Bronchial epithelial cell (primary cell): ENCODE data around the gene ATP5F1D. TPM values are rescaled to one million over a fixed set of nuclear protein-coding genes. Genes with fewer than 3 reads are reported as not detected.
A peak's percentile ranks its signal among the peaks of the same experiment; 100 is the strongest.

Experiments used
- DNase-seq: peaks from one replicate; pipeline ENCODE4 v3.0.0-alpha.2; 2010; ENCODE audit warnings: low read depth
- FAIRE-seq: peaks from 2 replicates; lab custom pipeline; 2011; peaks lifted over from hg19 to GRCh38; lab: Jason Lieb, UNC
- H3K27me3 ChIP-seq: 2 replicates; pipeline ENCODE4 v1.5.1; 2011; ENCODE audit warnings: low read length; ENCODE audit not compliant: control insufficient read depth, insufficient read depth
- H3K36me3 ChIP-seq: 2 replicates; pipeline ENCODE4 v1.5.1; 2011; ENCODE audit warnings: low read length; ENCODE audit not compliant: control insufficient read depth, insufficient read depth
- H3K4me3 ChIP-seq: 2 replicates; pipeline ENCODE4 v1.5.1; 2011; ENCODE audit warnings: mild to moderate bottlenecking, low read depth, low read length, control low read depth
- CTCF ChIP-seq: IDR thresholded peaks from 2 replicates; pipeline ENCODE4 v1.5.1; 2011; ENCODE audit warnings: mild to moderate bottlenecking, moderate library complexity, low read length, control low read depth, inconsistent platforms; ENCODE audit not compliant: insufficient read depth, severe bottlenecking
- total RNA-seq: library from RNA; depleted of rRNA; stranded (reverse); fragments of >200 nt; gene quantifications from 2 replicates; pipeline ENCODE4 v1.2.1, GENCODE V29; 2014

ATP5F1D gene
- total RNA-seq, 1 donor from 2014 or later = 8.7 TPM

- H3K36me3 ChIP-seq = no peaks in the 10 kb centered on the region
- no peak for FAIRE-seq
- DNase-seq = no peak
- TF ChIP-seq CTCF = no peak
- no peaks in the 10 kb centered on the region for H3K27me3 ChIP-seq
- peak overlapping the region; percentile 75 for H3K4me3 ChIP-seq
Measured at GRCh38 chr19:1262623-1263123, 21.1 kb downstream of the ATP5F1D start.

DNA sequence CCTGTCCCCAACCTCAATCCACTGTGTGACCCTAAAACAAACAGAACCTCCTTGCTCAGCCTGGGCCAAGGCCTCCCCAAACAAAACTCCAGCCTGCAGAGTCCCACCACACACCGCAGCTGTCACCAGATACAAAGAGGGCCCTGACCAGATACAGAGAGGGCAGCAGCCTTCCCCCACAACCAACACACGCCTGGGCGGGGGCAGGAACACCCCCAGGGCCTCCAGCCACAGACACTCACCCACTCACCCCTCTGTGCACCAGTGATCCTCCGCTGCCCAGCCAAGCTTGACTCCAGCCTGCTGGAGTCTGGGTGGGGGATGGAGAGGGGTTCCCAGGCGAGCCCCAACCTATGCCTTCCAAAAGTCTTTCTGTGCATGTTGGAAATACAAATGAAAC, 21.6 kb downstream of the ATP5F1D start:
- no peak for FAIRE-seq
- H3K4me3 ChIP-seq = no peak overlapping the region

GRCh38 chr19:1264801-1265614, 23.5 kb downstream of the ATP5F1D start:
- TF ChIP-seq CTCF = no peak
- peak; percentile 70 for DNase-seq
- FAIRE-seq = no peak
- Histone ChIP-seq H3K27me3 (no peaks in the 10 kb centered on the region), H3K4me3 (no peak overlapping the region), H3K36me3 (no peaks in the 10 kb centered on the region)

More for the DNA sequence above, 21.6 kb downstream of the ATP5F1D start:
- H3K36me3 ChIP-seq = no peaks in the 10 kb centered on the region
- TF ChIP-seq CTCF = no peak
- H3K27me3 ChIP-seq = no peaks in the 10 kb centered on the region
- DNase-seq = no peak

DNA sequence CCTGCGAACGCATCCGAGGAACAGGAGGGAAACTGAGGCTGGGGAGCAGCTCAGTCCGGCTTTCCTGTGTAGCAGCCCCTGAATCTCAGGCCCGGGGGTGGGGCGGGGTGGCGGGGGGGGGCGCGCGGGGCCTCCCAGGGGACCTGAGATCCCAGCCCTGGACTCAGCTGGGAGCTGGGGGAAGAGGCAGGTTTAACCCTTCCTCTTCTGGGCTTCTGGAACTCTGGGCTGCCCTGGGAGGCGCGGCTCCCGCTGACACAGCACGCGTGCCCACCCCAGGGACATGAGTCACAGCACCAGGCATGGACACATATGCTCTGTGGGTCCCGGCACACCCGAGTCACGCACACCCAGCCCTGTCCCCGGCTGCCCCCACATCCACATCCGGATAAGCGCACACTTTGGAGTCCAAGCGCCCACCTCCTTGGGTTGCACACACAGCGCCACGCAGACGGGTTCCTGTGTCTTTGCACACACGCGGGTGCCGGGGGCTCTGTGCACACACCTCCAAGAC, 24.1 kb downstream of the ATP5F1D start:
- DNase-seq (no peak), FAIRE-seq (no peak)
- no peak for TF ChIP-seq CTCF
- Histone ChIP-seq H3K27me3 (no peaks in the 10 kb centered on the region), H3K4me3 (peak overlapping the region; percentile 46), H3K36me3 (peaks cover 2% of the 10 kb centered on the region)

DNA sequence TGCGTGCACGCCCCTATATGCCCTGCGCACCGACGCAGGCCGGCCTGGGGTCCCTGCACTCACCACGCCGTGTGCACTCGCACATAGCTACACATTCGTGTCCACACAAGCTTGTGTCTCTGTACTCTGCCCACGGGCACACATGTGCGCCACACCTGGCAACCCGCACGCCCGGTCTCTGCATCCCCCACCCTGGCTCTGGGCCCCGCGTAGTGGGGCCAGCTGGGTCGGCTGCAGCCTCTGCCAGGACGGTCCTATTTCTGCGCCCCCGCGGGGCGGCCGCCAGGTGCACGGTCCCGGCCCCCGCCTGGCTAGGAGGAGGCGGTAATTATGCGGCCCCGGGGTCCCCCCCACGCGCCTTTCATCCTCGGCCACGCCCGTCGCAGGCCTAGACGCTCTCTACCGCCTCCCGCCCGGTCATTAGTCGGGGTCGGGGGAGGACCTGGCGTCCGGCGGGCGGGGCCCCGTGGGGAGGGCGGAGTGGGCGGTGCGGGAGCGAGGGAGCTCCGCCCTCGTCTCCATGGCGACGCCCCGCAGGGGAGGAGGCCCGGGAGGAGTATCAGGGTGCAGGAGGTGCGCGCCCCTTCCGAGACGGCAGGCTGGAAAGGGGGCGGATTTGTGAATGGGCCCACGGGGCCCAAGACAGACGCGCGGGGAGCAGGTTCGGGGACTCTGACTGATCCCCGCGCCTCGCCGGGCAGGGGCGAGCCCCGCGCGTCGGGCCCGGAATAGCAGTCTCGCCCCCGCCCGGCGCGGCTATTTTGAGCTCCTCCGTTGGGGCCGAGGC, 24.8 kb downstream of the ATP5F1D start:
- peaks cover 7% of the 10 kb centered on the region for H3K36me3 ChIP-seq
- no peak for FAIRE-seq
- no peak for TF ChIP-seq CTCF
- peak overlapping the region; percentile 46 for H3K4me3 ChIP-seq
- H3K27me3 ChIP-seq = no peaks in the 10 kb centered on the region
- DNase-seq = peak; percentile 56
